SU-DHL-6 (cell line): ENCODE measurements around the gene NR2F2.

Source experiments
- H2AFZ ChIP-seq: fragments of 200-600 bp; sonication (generic); 2 replicates; pipeline ENCODE4 v1.6.1; 2014; ENCODE audit warnings: low read depth, mild to moderate bottlenecking, moderate library complexity, mixed read lengths, antibody characterized with exemption, low read length; ENCODE audit not compliant: severe bottlenecking
- H3F3A ChIP-seq: fragments of 200-600 bp; shearing (Covaris generic); 2 replicates; pipeline ENCODE4 v1.6.0; 2016; ENCODE audit warnings: antibody characterized with exemption, mild to moderate bottlenecking; ENCODE audit not compliant: insufficient read depth
- H3K27ac ChIP-seq: fragments of 200-600 bp; sonication (generic); 2 replicates; pipeline ENCODE4 v1.5.1; 2016; ENCODE audit warnings: low read depth, mild to moderate bottlenecking, low read length, moderate library complexity, mixed read lengths
- H3K27me3 ChIP-seq: fragments of 200-600 bp; sonication (generic), shearing (Covaris generic); 2 replicates; pipeline ENCODE4 v1.6.0; 2014; ENCODE audit warnings: mild to moderate bottlenecking, low read length
- H3K36me3 ChIP-seq: fragments of 200-600 bp; sonication (generic); 2 replicates; pipeline ENCODE4 v1.6.1; 2014; ENCODE audit warnings: mild to moderate bottlenecking, low read length, mixed read lengths
- H3K4me2 ChIP-seq: fragments of 300-600, 200-600 bp; shearing (Covaris generic), sonication (generic); 2 replicates; pipeline ENCODE4 v1.6.0; 2014; ENCODE audit warnings: low read length, low read depth, mild to moderate bottlenecking; ENCODE audit not compliant: poor library complexity, severe bottlenecking
- H3K4me3 ChIP-seq: fragments of 200-600 bp; sonication (generic); 2 replicates; pipeline ENCODE4 v1.5.1; 2014; ENCODE audit warnings: antibody characterized with exemption, low read length, mild to moderate bottlenecking, mixed read lengths; ENCODE audit not compliant: insufficient read depth, poor library complexity, severe bottlenecking
- H3K79me2 ChIP-seq: fragments of 200-600 bp; sonication (generic); 2 replicates; pipeline ENCODE4 v1.6.1; 2014; ENCODE audit warnings: mild to moderate bottlenecking, low read length, moderate library complexity; ENCODE audit not compliant: insufficient read depth
- H3K9ac ChIP-seq: fragments of 200-600 bp; sonication (generic); 2 replicates; pipeline ENCODE4 v1.7.0; 2014; ENCODE audit warnings: mild to moderate bottlenecking, low read length
- H3K9me2 ChIP-seq: fragments of 200-600 bp; sonication (generic); replicated peaks from 2 replicates; pipeline ENCODE4 v1.6.1; 2014; ENCODE audit warnings: low read length; ENCODE audit not compliant: insufficient read depth
- H3K9me3 ChIP-seq: fragments of 200-600 bp; sonication (generic); 2 replicates; pipeline ENCODE4 v1.6.1; 2014; ENCODE audit warnings: low read length, mixed read lengths; ENCODE audit not compliant: insufficient read depth
- H4K20me1 ChIP-seq: fragments of 200-600 bp; sonication (generic); 2 replicates; pipeline ENCODE4 v1.6.1; 2014; ENCODE audit warnings: low read depth, mild to moderate bottlenecking, antibody characterized with exemption, low read length, moderate library complexity, mixed read lengths
- CTCF ChIP-seq: fragments of 200-600 bp; sonication (generic); IDR thresholded peaks from one replicate; pipeline ENCODE4 v1.5.1; 2017; ENCODE audit warnings: antibody characterized with exemption, mild to moderate bottlenecking, low read length, moderate library complexity; ENCODE audit not compliant: insufficient read depth, poor library complexity, severe bottlenecking
- EZH2phosphoT487 ChIP-seq: fragments of 200-600 bp; sonication (generic), shearing (Covaris generic); conservative IDR thresholded peaks from 2 replicates; pipeline ENCODE4 v1.6.1; 2018; ENCODE audit warnings: mild to moderate bottlenecking, antibody characterized with exemption, low read length, moderate library complexity, mixed read lengths

The NR2F2 gene

GRCh38 chr15:96338074-96338765 is 7.7 kb downstream of the NR2F2 start:
- Histone ChIP-seq H3K27me3 (no peaks in the 10 kb centered on the region), H4K20me1 (no peaks in the 10 kb centered on the region), H3K36me3 (no peaks in the 10 kb centered on the region), H3K4me3 (no peak overlapping the region), H3K9me3 (no peaks in the 10 kb centered on the region), H3K4me2 (no peak overlapping the region), H3K27ac (no peak overlapping the region), H3K9me2 (no peaks in the 10 kb centered on the region), H3K9ac (no peak overlapping the region), H3F3A (no peaks in the 10 kb centered on the region), H3K79me2 (no peaks in the 10 kb centered on the region), H2AFZ (no peak overlapping the region)
- TF ChIP-seq EZH2phosphoT487 (no peak), CTCF (no peak)

- Histone ChIP-seq H4K20me1 (no peaks in the 10 kb centered on the region), H3K9ac (no peak overlapping the region)
Measured at GRCh38 chr15:96338766-96339618, 8.5 kb downstream of the NR2F2 start.

GRCh38 chr15:96339619-96340347 is 9.3 kb downstream of the NR2F2 start:
- Histone ChIP-seq H3F3A (no peaks in the 10 kb centered on the region), H3K27me3 (no peaks in the 10 kb centered on the region), H3K9me2 (no peaks in the 10 kb centered on the region), H4K20me1 (no peaks in the 10 kb centered on the region), H3K36me3 (no peaks in the 10 kb centered on the region), H3K9ac (no peak overlapping the region), H3K27ac (no peak overlapping the region), H3K4me2 (no peak overlapping the region), H2AFZ (no peak overlapping the region), H3K79me2 (no peaks in the 10 kb centered on the region), H3K9me3 (no peaks in the 10 kb centered on the region), H3K4me3 (no peak overlapping the region)
- TF ChIP-seq EZH2phosphoT487: no peak
- TF ChIP-seq CTCF: no peak

More at GRCh38 chr15:96338766-96339618, 8.5 kb downstream of the NR2F2 start:
- no peak overlapping the region for H3K4me2 ChIP-seq
- no peak overlapping the region for H3K27ac ChIP-seq
- H3K9me3 ChIP-seq: no peaks in the 10 kb centered on the region
- no peaks in the 10 kb centered on the region for H3F3A ChIP-seq
- no peaks in the 10 kb centered on the region for H3K36me3 ChIP-seq
- TF ChIP-seq CTCF (no peak), EZH2phosphoT487 (no peak)
- H3K4me3 ChIP-seq: no peak overlapping the region
- H3K27me3 ChIP-seq: no peaks in the 10 kb centered on the region
- H2AFZ ChIP-seq: no peak overlapping the region
- no peaks in the 10 kb centered on the region for H3K79me2 ChIP-seq
- no peaks in the 10 kb centered on the region for H3K9me2 ChIP-seq
